GM18505 (cell line): ENCODE measurements around the gene DNM2.

Experiments used
- ATAC-seq: cut with Tn5 transposase; IDR thresholded peaks from one replicate; pipeline ENCODE4 v1.9.1; 2021; ENCODE audit not compliant: unreplicated experiment
- POLR2A ChIP-seq: IDR thresholded peaks from 4 replicates; pipeline ENCODE4 v1.6.1; 2011; ENCODE audit warnings: borderline replicate concordance; ENCODE audit not compliant: insufficient read depth, insufficient read length; ENCODE audit errors: extremely low read depth

The DNM2 gene

GRCh38 chr19:10683582-10683981 is 34.3 kb upstream of the DNM2 start:
- no peak for ATAC-seq
- TF ChIP-seq POLR2A = no peak

- ATAC-seq = no peak
- TF ChIP-seq POLR2A = no peak
Measured at GRCh38 chr19:10685210-10685609, 32.7 kb upstream of the DNM2 start.

- ATAC-seq = no peak
- TF ChIP-seq POLR2A = peak; percentile 32
Measured at GRCh38 chr19:10686193-10686592, 31.7 kb upstream of the DNM2 start.

GRCh38 chr19:10686661-10687517 is 31.0 kb upstream of the DNM2 start:
- ATAC-seq = no peak
- TF ChIP-seq POLR2A = no peak

- TF ChIP-seq POLR2A = no peak
- ATAC-seq = no peak
Measured at GRCh38 chr19:10687518-10688288, 30.2 kb upstream of the DNM2 start.

GRCh38 chr19:10688545-10689280 is 29.2 kb upstream of the DNM2 start:
- ATAC-seq = no peak
- TF ChIP-seq POLR2A = no peak

GRCh38 chr19:10690341-10690781 is 27.5 kb upstream of the DNM2 start:
- TF ChIP-seq POLR2A = no peak
- no peak for ATAC-seq

- ATAC-seq = no peak
- TF ChIP-seq POLR2A = no peak
Measured at GRCh38 chr19:10691178-10691881, 26.5 kb upstream of the DNM2 start.

GRCh38 chr19:10691883-10692282 is 26.0 kb upstream of the DNM2 start:
- peak; percentile 17 for TF ChIP-seq POLR2A
- ATAC-seq = no peak

GRCh38 chr19:10692673-10693264 is 25.1 kb upstream of the DNM2 start:
- no peak for ATAC-seq
- TF ChIP-seq POLR2A = no peak

- no peak for TF ChIP-seq POLR2A
- ATAC-seq = no peak
Measured at GRCh38 chr19:10694706-10695307, 23.1 kb upstream of the DNM2 start.
